ENCODE results near the gene ZDHHC22.

The ZDHHC22 gene

GRCh38 chr14:77098529-77099353 is 42.9 kb downstream of the ZDHHC22 start (continued):
- TF ChIP-seq ZNF555 (tag by site-specific recombination; conservative IDR thresholded peaks at IDR 0.05) (no peak), SP2 (tag by site-specific recombination; IDR thresholded peaks at IDR 0.05) (no peak), ZNF792 (tag by site-specific recombination; IDR thresholded peaks at IDR 0.05) (0 out of 2 replicates have a peak, but pooled peaks have one; percentile 6), ZNF10 (tag by site-specific recombination; IDR thresholded peaks at IDR 0.05) (peak; percentile 41; the same call in 1 of the 2 replicates), BCL6B (tag by site-specific recombination; IDR thresholded peaks at IDR 0.05) (no peak), ZNF335 (tag by site-specific recombination; conservative IDR thresholded peaks at IDR 0.05) (no peak), ZBTB8A (tag by site-specific recombination; IDR thresholded peaks at IDR 0.05) (no peak), ZNF202 (tag by site-specific recombination; IDR thresholded peaks at IDR 0.05; ENCODE audit: borderline replicate concordance) (no peak), ZBTB7A (tag by site-specific recombination; IDR thresholded peaks at IDR 0.05; ENCODE audit: low read depth) (peak; percentile 27; the same call in 1 of the 2 replicates), ZFP69B (tag by site-specific recombination; IDR thresholded peaks at IDR 0.05) (peak; percentile 59; the same call in 1 of the 2 replicates)
- TF ChIP-seq, protein P1, sequence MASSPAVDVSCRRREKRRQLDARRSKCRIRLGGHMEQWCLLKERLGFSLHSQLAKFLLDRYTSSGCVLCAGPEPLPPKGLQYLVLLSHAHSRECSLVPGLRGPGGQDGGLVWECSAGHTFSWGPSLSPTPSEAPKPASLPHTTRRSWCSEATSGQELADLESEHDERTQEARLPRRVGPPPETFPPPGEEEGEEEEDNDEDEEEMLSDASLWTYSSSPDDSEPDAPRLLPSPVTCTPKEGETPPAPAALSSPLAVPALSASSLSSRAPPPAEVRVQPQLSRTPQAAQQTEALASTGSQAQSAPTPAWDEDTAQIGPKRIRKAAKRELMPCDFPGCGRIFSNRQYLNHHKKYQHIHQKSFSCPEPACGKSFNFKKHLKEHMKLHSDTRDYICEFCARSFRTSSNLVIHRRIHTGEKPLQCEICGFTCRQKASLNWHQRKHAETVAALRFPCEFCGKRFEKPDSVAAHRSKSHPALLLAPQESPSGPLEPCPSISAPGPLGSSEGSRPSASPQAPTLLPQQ (tag by site-specific recombination; IDR thresholded peaks at IDR 0.05): peak; percentile 58; the same call in 1 of the 2 replicates
- TF ChIP-seq, protein P2, sequence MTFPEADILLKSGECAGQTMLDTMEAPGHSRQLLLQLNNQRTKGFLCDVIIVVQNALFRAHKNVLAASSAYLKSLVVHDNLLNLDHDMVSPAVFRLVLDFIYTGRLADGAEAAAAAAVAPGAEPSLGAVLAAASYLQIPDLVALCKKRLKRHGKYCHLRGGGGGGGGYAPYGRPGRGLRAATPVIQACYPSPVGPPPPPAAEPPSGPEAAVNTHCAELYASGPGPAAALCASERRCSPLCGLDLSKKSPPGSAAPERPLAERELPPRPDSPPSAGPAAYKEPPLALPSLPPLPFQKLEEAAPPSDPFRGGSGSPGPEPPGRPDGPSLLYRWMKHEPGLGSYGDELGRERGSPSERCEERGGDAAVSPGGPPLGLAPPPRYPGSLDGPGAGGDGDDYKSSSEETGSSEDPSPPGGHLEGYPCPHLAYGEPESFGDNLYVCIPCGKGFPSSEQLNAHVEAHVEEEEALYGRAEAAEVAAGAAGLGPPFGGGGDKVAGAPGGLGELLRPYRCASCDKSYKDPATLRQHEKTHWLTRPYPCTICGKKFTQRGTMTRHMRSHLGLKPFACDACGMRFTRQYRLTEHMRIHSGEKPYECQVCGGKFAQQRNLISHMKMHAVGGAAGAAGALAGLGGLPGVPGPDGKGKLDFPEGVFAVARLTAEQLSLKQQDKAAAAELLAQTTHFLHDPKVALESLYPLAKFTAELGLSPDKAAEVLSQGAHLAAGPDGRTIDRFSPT (tag by site-specific recombination; IDR thresholded peaks at IDR 0.05): peak; percentile 83
- TF ChIP-seq, protein P3, sequence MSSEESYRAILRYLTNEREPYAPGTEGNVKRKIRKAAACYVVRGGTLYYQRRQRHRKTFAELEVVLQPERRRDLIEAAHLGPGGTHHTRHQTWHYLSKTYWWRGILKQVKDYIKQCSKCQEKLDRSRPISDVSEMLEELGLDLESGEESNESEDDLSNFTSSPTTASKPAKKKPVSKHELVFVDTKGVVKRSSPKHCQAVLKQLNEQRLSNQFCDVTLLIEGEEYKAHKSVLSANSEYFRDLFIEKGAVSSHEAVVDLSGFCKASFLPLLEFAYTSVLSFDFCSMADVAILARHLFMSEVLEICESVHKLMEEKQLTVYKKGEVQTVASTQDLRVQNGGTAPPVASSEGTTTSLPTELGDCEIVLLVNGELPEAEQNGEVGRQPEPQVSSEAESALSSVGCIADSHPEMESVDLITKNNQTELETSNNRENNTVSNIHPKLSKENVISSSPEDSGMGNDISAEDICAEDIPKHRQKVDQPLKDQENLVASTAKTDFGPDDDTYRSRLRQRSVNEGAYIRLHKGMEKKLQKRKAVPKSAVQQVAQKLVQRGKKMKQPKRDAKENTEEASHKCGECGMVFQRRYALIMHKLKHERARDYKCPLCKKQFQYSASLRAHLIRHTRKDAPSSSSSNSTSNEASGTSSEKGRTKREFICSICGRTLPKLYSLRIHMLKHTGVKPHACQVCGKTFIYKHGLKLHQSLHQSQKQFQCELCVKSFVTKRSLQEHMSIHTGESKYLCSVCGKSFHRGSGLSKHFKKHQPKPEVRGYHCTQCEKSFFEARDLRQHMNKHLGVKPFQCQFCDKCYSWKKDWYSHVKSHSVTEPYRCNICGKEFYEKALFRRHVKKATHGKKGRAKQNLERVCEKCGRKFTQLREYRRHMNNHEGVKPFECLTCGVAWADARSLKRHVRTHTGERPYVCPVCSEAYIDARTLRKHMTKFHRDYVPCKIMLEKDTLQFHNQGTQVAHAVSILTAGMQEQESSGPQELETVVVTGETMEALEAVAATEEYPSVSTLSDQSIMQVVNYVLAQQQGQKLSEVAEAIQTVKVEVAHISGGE (tag by site-specific recombination; conservative IDR thresholded peaks at IDR 0.05; ENCODE audit: low read depth): no peak

DNA sequence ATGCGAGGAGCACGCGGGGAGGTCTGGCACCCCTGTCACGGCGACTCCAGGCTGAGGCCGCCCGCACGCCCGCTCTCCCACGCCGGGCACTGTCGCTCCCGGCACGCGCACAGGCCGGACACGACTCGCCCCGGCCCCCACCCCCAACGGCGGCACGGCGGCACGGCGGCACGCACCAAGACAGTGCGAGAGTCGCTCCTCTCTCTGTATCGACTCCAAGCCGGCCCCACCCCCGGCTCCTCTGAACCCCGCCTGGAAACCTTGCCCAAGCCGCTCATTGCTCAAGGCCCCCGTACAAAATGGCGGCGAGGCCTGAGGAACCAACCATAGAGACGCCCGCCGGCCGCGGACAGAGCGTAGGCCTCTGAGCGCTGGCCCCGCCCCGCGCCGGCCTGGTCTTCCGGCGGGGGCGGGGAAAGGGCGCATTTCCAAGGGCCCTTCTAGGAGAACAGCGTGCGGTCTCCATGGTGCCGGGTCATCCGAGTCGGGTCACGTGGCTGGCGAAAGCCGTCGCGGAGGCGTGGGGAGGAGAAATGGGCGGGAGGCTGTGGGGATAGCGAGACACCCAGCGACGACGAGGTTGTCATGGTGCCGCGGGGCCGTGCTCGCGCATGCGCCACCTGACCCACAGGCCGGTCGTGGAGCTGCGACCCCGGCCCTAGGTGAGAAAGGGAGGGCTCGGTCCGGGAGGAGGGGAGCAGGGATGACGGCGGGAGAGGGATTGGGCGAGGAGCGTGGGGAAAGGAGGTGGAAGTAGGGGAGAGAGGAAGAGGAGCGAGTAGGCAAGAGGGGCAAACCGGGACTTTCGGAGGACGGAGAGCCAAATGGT is 43.7 kb downstream of the ZDHHC22 start, which contains the start of gene CIPC:
Gene CIPC, plus strand, starts transcription at position 559 of the 829 bp plus-strand sequence. CDS start 7,451 bp downstream, outside the sequence.
- Histone ChIP-seq H3K4me1 (ENCODE audit: control insufficient read depth, insufficient read depth, low read length) (peaks cover 18% of the 10 kb centered on the region), H3K9me3 (ENCODE audit: control insufficient read depth, insufficient read depth, low read depth, low read length) (no peaks in the 10 kb centered on the region), H3K36me3 (ENCODE audit: control insufficient read depth in 2 of 2, insufficient read depth in 1 of 2, low read length in 2 of 2) (no peaks in the 10 kb centered on the region), H3K4me3 (ENCODE audit: low read depth, low read length) (peak within 1 kb of the TSS; percentile 88), H3K27ac (ENCODE audit: extremely low read depth, low read depth, low read length) (peak within 1 kb of the TSS; percentile 87)
- POLR2A ChIA-PET: interaction anchor here (0.6 to 1.0 kb wide), 6 partner anchors 9 to 287 kb away, joined by 3 to 4 read pairs (median 4); no protein-coding TSS in a partner anchor
- CTCF ChIA-PET: interaction anchor here (0.6 to 4.7 kb wide), 10 partner anchors 12 to 225 kb away, joined by 3 to 63 read pairs (median 9); no protein-coding TSS in a partner anchor
- TF ChIP-seq ZNF670 (tag by site-specific recombination; IDR thresholded peaks at IDR 0.05; ENCODE audit: low read depth) (no peak), ZNF530 (tag by site-specific recombination; IDR thresholded peaks at IDR 0.05; ENCODE audit: low read depth) (no peak), PRDM1 (tag by site-specific recombination; IDR thresholded peaks at IDR 0.05) (peak; percentile 91), ZNF350 (tag by site-specific recombination; IDR thresholded peaks at IDR 0.05) (no peak), ZNF146 (tag by site-specific recombination; IDR thresholded peaks at IDR 0.05) (no peak), ZNF510 (tag by site-specific recombination; IDR thresholded peaks at IDR 0.05; ENCODE audit: insufficient replicate concordance) (no peak), YY2 (tag by site-specific recombination; IDR thresholded peaks at IDR 0.05) (no peak; the same call in 1 of the 2 replicates), GLI4 (tag by site-specific recombination; IDR thresholded peaks at IDR 0.05) (0 out of 2 replicates have a peak, but pooled peaks have one; percentile 60), ZNF501 (tag by site-specific recombination; IDR thresholded peaks at IDR 0.05) (no peak; the same call in 1 of the 2 replicates), ZFP3 (tag by site-specific recombination; IDR thresholded peaks at IDR 0.05; ENCODE audit: low read depth) (no peak), ZNF654 (tag by site-specific recombination; IDR thresholded peaks at IDR 0.05; ENCODE audit: low read depth) (no peak), ZFP37 (tag by site-specific recombination; IDR thresholded peaks at IDR 0.05) (0 out of 2 replicates have a peak, but pooled peaks have one; percentile 21)
